Progenitor cell of endocrine pancreas (in vitro differentiated cells): ENCODE measurements around the gene SGCD. TPM values are rescaled to one million over a fixed set of nuclear protein-coding genes. Genes with fewer than 3 reads are reported as not detected.

Experiments used
- DNase-seq: peaks from one replicate; pipeline ENCODE4 v3.0.0; 2021; ENCODE audit warnings: low spot score; ENCODE audit not compliant: unreplicated experiment
- H3K27ac Mint-ChIP-seq: 2 replicates; pipeline ENCODE4 v1.8.0; 2021; ENCODE audit warnings: mild to moderate bottlenecking, moderate library complexity, mixed read lengths
- H3K27me3 Mint-ChIP-seq: 2 replicates; pipeline ENCODE4 v1.8.0; 2021; ENCODE audit warnings: mixed read lengths
- H3K36me3 Mint-ChIP-seq: 2 replicates; pipeline ENCODE4 v1.8.0; 2022; ENCODE audit warnings: mixed read lengths; ENCODE audit not compliant: insufficient read depth
- H3K4me1 Mint-ChIP-seq: 2 replicates; pipeline ENCODE4 v1.8.0; 2021; ENCODE audit warnings: low read depth, mixed read lengths
- H3K4me3 Mint-ChIP-seq: 2 replicates; pipeline ENCODE4 v1.8.0; 2021; ENCODE audit warnings: low read depth, mild to moderate bottlenecking, moderate library complexity, mixed read lengths
- H3K9me3 Mint-ChIP-seq: 2 replicates; pipeline ENCODE4 v1.8.0; 2021; ENCODE audit warnings: low read depth, mixed read lengths
- CTCF ChIP-seq: fragments of 200-600 bp; sonication (generic); IDR thresholded peaks from one replicate; pipeline ENCODE4 v1.5.0; 2021; ENCODE audit warnings: antibody characterized with exemption, mild to moderate bottlenecking; ENCODE audit not compliant: unreplicated experiment
- total RNA-seq: library from RNA; stranded (reverse); gene quantifications from 2 replicates; pipeline ENCODE4 v1.2.1, GENCODE V29; 2021

Gene SGCD
- total RNA-seq, 1 donor from 2014 or later = 5.9 TPM

- H3K4me1 Mint-ChIP-seq = peaks cover 38% of the 10 kb centered on the region
These were observed 368.8 kb downstream of the SGCD start for GRCh38 chr5:156695774-156696173.

GRCh38 chr5:156698323-156698722 is 371.4 kb downstream of the SGCD start:
- H3K4me3 Mint-ChIP-seq = no peak overlapping the region
- no peak for DNase-seq
- no peaks in the 10 kb centered on the region for H3K36me3 Mint-ChIP-seq
- H3K27ac Mint-ChIP-seq = peak overlapping the region; percentile 43
- H3K4me1 Mint-ChIP-seq = peaks cover 25% of the 10 kb centered on the region
- no peaks in the 10 kb centered on the region for H3K27me3 Mint-ChIP-seq
- TF ChIP-seq CTCF = no peak
- H3K9me3 Mint-ChIP-seq = peaks cover 3% of the 10 kb centered on the region

More at GRCh38 chr5:156695774-156696173, 368.8 kb downstream of the SGCD start:
- DNase-seq = no peak
- no peak overlapping the region for H3K4me3 Mint-ChIP-seq
- no peaks in the 10 kb centered on the region for H3K27me3 Mint-ChIP-seq
- H3K27ac Mint-ChIP-seq = no peak overlapping the region
- no peaks in the 10 kb centered on the region for H3K36me3 Mint-ChIP-seq
- TF ChIP-seq CTCF = no peak
- peaks cover 3% of the 10 kb centered on the region for H3K9me3 Mint-ChIP-seq

- H3K4me3 Mint-ChIP-seq = no peak overlapping the region
- H3K4me1 Mint-ChIP-seq = peaks cover 17% of the 10 kb centered on the region
- no peak for DNase-seq
- no peak overlapping the region for H3K27ac Mint-ChIP-seq
- no peaks in the 10 kb centered on the region for H3K36me3 Mint-ChIP-seq
- H3K9me3 Mint-ChIP-seq = peaks cover 3% of the 10 kb centered on the region
- no peak for TF ChIP-seq CTCF
- no peaks in the 10 kb centered on the region for H3K27me3 Mint-ChIP-seq
These were observed 372.2 kb downstream of the SGCD start for GRCh38 chr5:156699147-156699546.

GRCh38 chr5:156704139-156704538 is 377.2 kb downstream of the SGCD start:
- Mint-ChIP-seq H3K9me3 (peaks cover 3% of the 10 kb centered on the region), H3K4me3 (no peak overlapping the region)
- TF ChIP-seq CTCF = no peak

GRCh38 chr5:156706631-156707030 is 379.7 kb downstream of the SGCD start:
- Mint-ChIP-seq H3K9me3 (peaks cover 3% of the 10 kb centered on the region), H3K27me3 (no peaks in the 10 kb centered on the region), H3K27ac (no peak overlapping the region), H3K4me1 (peaks cover 10% of the 10 kb centered on the region), H3K4me3 (no peak overlapping the region), H3K36me3 (no peaks in the 10 kb centered on the region)
- no peak for DNase-seq
- TF ChIP-seq CTCF = no peak

More at GRCh38 chr5:156704139-156704538, 377.2 kb downstream of the SGCD start:
- Mint-ChIP-seq H3K4me1 (peaks cover 15% of the 10 kb centered on the region), H3K27me3 (no peaks in the 10 kb centered on the region), H3K36me3 (no peaks in the 10 kb centered on the region), H3K27ac (no peak overlapping the region)
- DNase-seq = no peak
